Ovary (tissue), 9 donors: ENCODE data around the gene OR11G2. TPM values are rescaled to one million over a fixed set of nuclear protein-coding genes. Genes with fewer than 3 reads are reported as not detected.
"Not testable (repeated sequence)": the region's sequence is repeated elsewhere in the genome, so short reads cannot be mapped to it uniquely, and the experiment has no call there.

Experiments used
- DNase-seq, 5 donors: peaks; one replicate each; pipeline ENCODE4 v3.0.0-alpha.2; 2019 to 2020
- H3K27ac ChIP-seq, 2 donors: fragments of 200-600 bp; one replicate each; pipeline versions ENCODE4 v1.5.1 to v1.8.0; 2019 to 2022
- H3K27me3 ChIP-seq: fragments of 200-600 bp; one replicate; pipeline ENCODE4 v1.8.0; 2022
- H3K36me3 ChIP-seq: fragments of 200-600 bp; sonication (generic); one replicate; pipeline ENCODE4 v1.5.1; 2019
- H3K4me1 ChIP-seq: one replicate; pipeline ENCODE4 v1.8.1; 2013; ENCODE audit warnings: mild to moderate bottlenecking, moderate library complexity; ENCODE audit not compliant: insufficient read depth
- H3K4me3 ChIP-seq: fragments of 200-600 bp; sonication (generic); one replicate; pipeline ENCODE4 v1.5.1; 2017
- H3K9me3 ChIP-seq, 2 donors: fragments of 200-600 bp in 1 of 2; sonication (generic) in 1 of 2; one replicate each; pipeline versions ENCODE4 v1.5.1 to v1.8.1; 2013 to 2019; ENCODE audit warnings: mild to moderate bottlenecking in 1 of 2, moderate library complexity in 1 of 2
- CTCF ChIP-seq, 3 donors: fragments of 450-650 bp in 2 of 3; fragments of 200-600 bp in 1 of 3; IDR thresholded peaks; one replicate each; pipeline versions ENCODE4 v1.5.1 to v1.8.0; 2016 to 2022; ENCODE audit warnings: antibody characterized with exemption in 3 of 3, mild to moderate bottlenecking in 1 of 3
- EP300 ChIP-seq: sonication (generic); formaldehyde crosslinking; IDR thresholded peaks from one replicate; pipeline ENCODE4 v1.6.1; 2017; ENCODE audit warnings: antibody characterized with exemption
- POLR2A ChIP-seq: fragments of 450-650 bp; IDR thresholded peaks from one replicate; pipeline ENCODE4 v1.6.1; 2017; ENCODE audit warnings: antibody characterized with exemption, mild to moderate bottlenecking, moderate library complexity
- WGBS, 3 donors: extraction: QIAGEN DNeasy Blood & Tissue Kit in 1 of 3; methylation state at CpG; one replicate each; pipeline versions ENCODE4 v1.1.5 to v1.1.7; 2013 to 2017; 5-methylcytosine and 5-hydroxymethylcytosine counted together
- intact Hi-C, 4 donors: fragments of 100-400 bp; cut with DNase I; formaldehyde crosslinking; loops; one replicate each; pipeline versions ENCODE4 v1.11.0 to v1.15.1; 2022 to 2023
- polyA plus RNA-seq, 2 donors: library from polyadenylated mRNA; stranded (reverse); fragments of 200-250 nt in 1 of 2; fragments of 350-450 nt in 1 of 2; fragmentation: Illumina TruSeq in 1 of 2; extraction: RNeasy Lipid Tissue Mini Kit (QIAGEN cat#74804) in 1 of 2; gene quantifications; one replicate each; pipeline ENCODE4 v1.2.3, GENCODE V29; 2013 to 2014
- total RNA-seq, 7 donors: library from RNA; depleted of rRNA in 2 of 7; stranded (reverse); fragments of >200 nt in 2 of 7; fragmentation: NEBNext Ultra II Directional in 3 of 7; extraction: Animal tissue kit (Norgen Biotek cat#: 25700) in 3 of 7; gene quantifications; one replicate each; pipeline versions ENCODE4 v1.1.0 to v1.2.4, GENCODE V29; 2016 to 2023
- donor health status: DM: no; HTN: no; CAD: no; lungs with moderate emphysema.
- donor health status: DM: no; HTN: no; CAD: no.
- donor health status: Bipolar disorder and iron deficiency.
- donor health status: DM: yes; HTN: yes; CAD: no.
- donor health status: DM: no; HTN: no; CAD: no.
- donor health status: DM: yes; HTN: yes; CAD: no.

Gene OR11G2
- total and polyA plus RNA-seq, 9 donors: not detected

GRCh38 chr14:20215196-20215595 is 24.5 kb downstream of the OR11G2 start:
- no peaks in the 10 kb centered on the region for H3K9me3 ChIP-seq
- TF ChIP-seq EP300: no peak
- no peak for TF ChIP-seq POLR2A
- DNase-seq: no peak
- no peak overlapping the region for H3K27ac ChIP-seq
- no peaks in the 10 kb centered on the region for H3K36me3 ChIP-seq
- H3K27me3 ChIP-seq: no peaks in the 10 kb centered on the region
- 40 to 74% (median 73%) methylated on average over 2 of the region's 2 CpGs for WGBS, 3 donors
- H3K4me3 ChIP-seq: no peak overlapping the region
- no peaks in the 10 kb centered on the region for H3K4me1 ChIP-seq
- intact Hi-C loops: no loop called here

GRCh38 chr14:20219033-20219432 is 28.3 kb downstream of the OR11G2 start:
- TF ChIP-seq CTCF (IDR thresholded peaks at IDR 0.05): no peak
- TF ChIP-seq POLR2A: no peak
- no peak for TF ChIP-seq EP300
- 30 to 39% (median 39%) methylated on average over 4 of the region's 4 CpGs for WGBS, 3 donors

GRCh38 chr14:20223410-20223809 is 32.7 kb downstream of the OR11G2 start, which contains the start of gene OR11H6:
Gene OR11H6 (plus strand): TSS chr14:20223710. CDS start chr14:20223710, 0 bp downstream.
- Histone ChIP-seq H3K4me3 (no peak within 1 kb of the TSS), H3K9me3 (no peaks in the 10 kb centered on the region), H3K27me3 (no peaks in the 10 kb centered on the region), H3K27ac (no peak within 1 kb of the TSS), H3K36me3 (no peaks in the 10 kb centered on the region), H3K4me1 (no peaks in the 10 kb centered on the region)
- WGBS, 3 donors: 16 to 36% (median 31%) methylated on average over 2 of the region's 2 CpGs
- DNase-seq: no peak
- intact Hi-C loops: no loop called here
- TF ChIP-seq POLR2A (no peak), EP300 (no peak), CTCF (IDR thresholded peaks at IDR 0.05) (no peak)

More at GRCh38 chr14:20219033-20219432, 28.3 kb downstream of the OR11G2 start:
- Histone ChIP-seq H3K4me1 (no peaks in the 10 kb centered on the region), H3K27ac (no peak overlapping the region), H3K4me3 (no peak overlapping the region), H3K9me3 (no peaks in the 10 kb centered on the region), H3K27me3 (no peaks in the 10 kb centered on the region), H3K36me3 (no peaks in the 10 kb centered on the region)
- DNase-seq: no peak
- intact Hi-C loops: no loop called here

GRCh38 chr14:20228681-20229080 is 38.0 kb downstream of the OR11G2 start, which contains the start of gene OR11H7:
Gene OR11H7 (plus strand): TSS chr14:20228981.
- Histone ChIP-seq H3K27me3 (no peaks in the 10 kb centered on the region), H3K4me1 (no peaks in the 10 kb centered on the region), H3K4me3 (no peak within 1 kb of the TSS), H3K36me3 (no peaks in the 10 kb centered on the region), H3K9me3 (peaks cover 0 to 3% of the 10 kb centered on the region in 2 donors), H3K27ac (no peak within 1 kb of the TSS)
- WGBS, 3 donors: 56 to 73% (median 60%) methylated on average over 1 of the region's 1 CpG
- intact Hi-C loops: no loop called here
- TF ChIP-seq POLR2A (no peak), EP300 (no peak), CTCF (IDR thresholded peaks at IDR 0.05) (no peak)
- no peak for DNase-seq

GRCh38 chr14:20235415-20235814 is 44.7 kb downstream of the OR11G2 start:
- H3K9me3 ChIP-seq, DNase-seq, H3K4me1 ChIP-seq, H3K4me3 ChIP-seq, H3K27ac ChIP-seq, H3K27me3 ChIP-seq, intact Hi-C loops, H3K36me3 ChIP-seq: not testable (repeated sequence)
- 62 to 93% (median 87%) methylated on average over 3 to 4 of the region's 4 CpGs for WGBS, 3 donors
